UCSD-AML1 (cell line): ENCODE data around the gene SLC38A11.
"Not testable (repeated sequence)": the region's sequence is repeated elsewhere in the genome, so short reads cannot be mapped to it uniquely, and the experiment has no call there.

ENCODE experiments used
- DNase-seq: peaks from one replicate; lab custom pipeline; 2025; ENCODE audit not compliant: unreplicated experiment; lab: John Stamatoyannopoulos, UW

SLC38A11 gene

DNA sequence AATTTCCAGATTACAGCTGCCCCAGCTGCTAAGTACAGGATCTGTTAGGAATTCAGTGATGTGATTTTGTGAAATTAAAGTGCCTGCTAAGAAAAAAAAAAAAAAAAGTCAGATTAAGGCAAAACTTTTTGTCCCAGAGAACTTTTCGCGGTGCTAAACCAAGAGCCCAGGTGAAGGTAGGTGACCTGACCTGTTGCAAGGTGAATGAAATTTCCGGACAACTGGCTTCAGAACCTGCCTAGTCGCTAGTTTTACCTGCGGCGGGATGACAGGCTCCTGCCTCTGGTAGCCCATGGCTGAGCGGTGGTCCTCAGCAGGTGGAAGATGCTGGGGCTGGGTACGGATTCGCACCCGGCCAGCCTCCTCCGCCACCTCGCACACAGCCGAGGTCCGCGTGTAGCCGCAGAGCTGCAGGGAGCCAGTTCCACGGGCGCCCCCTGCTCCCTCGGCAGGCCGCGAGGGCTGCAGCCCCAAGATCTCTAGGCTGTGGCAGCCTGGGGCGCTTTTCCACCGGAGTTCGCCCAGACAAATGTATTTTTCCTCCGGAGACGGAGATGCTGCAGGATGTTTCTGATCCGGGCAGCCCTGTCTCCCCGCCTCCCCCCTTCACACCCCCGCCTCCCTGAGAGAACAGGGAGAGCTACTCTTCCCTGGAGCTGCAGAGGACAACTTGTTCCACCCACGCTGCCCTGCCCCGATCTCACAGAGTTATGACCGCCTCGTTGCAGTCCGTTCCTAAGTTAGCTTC lies at the start of gene SLC38A11:
SLC38A11 (minus strand) TSS at position 572 of the 748 bp plus-strand sequence; CDS start at position 294, 278 bp downstream.
- DNase-seq = no peak

DNA sequence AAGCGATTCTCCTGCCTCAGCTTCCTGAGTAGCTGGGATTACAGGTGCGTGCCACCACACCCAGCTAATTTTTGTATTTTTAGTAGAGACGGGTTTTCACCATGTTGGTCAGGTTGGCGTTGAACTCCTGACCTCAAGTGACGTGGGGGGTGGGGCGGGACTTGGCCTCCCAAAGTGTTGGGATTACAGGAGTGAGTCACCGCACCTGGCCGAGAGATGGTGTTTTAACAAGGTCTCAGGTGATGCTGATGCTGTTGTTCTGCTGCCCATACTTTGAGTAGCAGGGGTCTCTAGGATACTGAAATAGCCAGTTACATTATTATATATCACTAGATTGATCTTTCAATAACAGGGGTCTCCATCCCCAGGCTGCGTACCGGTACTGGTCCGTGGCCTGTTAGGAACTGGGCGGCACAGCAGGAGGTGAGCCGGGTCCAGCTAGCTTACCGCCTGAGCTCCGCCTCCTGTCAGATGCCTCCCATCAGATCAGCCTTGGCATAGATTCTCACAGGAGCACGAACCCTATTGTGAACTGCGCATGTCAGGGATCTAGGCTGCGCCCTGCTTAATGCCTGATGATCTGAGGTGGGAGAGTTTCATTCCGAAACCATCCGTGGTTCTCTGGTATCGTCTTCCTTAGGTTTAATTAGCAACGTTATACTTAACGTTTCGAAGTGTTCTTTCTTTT lies 48.3 kb upstream of the SLC38A11 start:
- no peak for DNase-seq

- no peak for DNase-seq
Observed at GRCh38 chr2:165002638-165003037, 47.3 kb upstream of the SLC38A11 start.

- not testable (repeated sequence) for DNase-seq
Observed at GRCh38 chr2:164994664-164995299, 39.5 kb upstream of the SLC38A11 start.

- DNase-seq = no peak
Observed at GRCh38 chr2:164993287-164994016, 38.1 kb upstream of the SLC38A11 start.

- DNase-seq = peak; percentile 5
Observed at GRCh38 chr2:164992818-164993217, 37.5 kb upstream of the SLC38A11 start.

DNA sequence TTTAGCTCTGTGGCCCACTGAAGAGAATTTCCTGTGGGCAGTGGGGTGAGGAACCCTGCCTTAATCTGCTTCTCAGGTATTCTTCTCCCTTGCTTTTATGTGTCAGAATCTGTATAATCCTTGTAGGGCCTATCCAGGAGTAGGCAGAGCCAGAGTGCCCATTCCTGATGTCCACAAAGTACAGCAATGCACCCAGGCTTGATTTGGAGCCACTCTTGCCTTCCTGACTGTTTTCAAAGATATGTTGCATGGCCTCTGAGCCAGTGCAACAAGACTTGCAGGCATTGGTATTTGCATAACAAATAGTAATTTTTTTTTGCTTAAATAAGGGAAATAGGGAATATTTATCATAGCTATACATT lies 36.7 kb upstream of the SLC38A11 start:
- DNase-seq = not testable (repeated sequence)

- peak; percentile 14 for DNase-seq
Observed at GRCh38 chr2:164991361-164992092, 36.2 kb upstream of the SLC38A11 start.

DNA sequence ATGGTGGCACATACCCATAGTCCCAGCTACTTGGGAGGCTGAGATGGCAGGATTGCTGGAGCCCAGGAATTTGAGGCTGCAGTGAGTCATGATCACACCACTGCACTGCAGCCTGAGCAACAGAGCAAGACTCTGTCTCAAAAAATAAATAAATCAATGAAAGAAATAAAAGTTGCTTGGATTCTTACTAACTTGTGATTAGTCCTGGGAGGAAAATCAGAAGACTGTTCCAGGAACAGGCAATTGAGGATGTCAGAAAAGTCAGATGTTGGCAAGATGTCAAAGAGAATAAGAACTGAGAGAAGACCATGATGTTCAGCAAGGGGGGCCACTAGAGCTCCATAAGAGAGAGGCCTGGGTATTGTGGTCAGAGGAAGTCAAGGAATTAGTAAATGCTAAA lies 35.6 kb upstream of the SLC38A11 start:
- DNase-seq = not testable (repeated sequence)

GRCh38 chr2:164988805-164989204 lies 33.5 kb upstream of the SLC38A11 start:
- DNase-seq = not testable (repeated sequence)

DNA sequence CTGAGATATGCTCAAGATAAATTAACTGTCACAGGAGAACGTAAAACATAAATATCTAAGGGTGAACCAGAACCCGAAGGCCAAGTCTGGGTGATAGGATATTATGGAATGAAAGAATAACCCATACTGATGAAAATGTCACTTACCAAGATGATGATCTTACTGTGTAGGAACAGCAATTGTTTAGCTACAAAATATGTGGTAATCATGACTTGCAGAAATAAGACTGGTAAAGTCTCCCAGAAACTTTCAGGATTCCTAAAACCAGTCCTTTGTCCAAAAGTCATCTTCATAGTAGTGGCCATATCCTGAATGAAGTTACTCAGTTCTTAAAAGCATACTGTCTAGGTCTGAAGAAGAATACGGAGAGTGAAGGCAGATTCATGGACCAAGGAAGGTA lies 30.7 kb upstream of the SLC38A11 start:
- DNase-seq = not testable (repeated sequence)

DNA sequence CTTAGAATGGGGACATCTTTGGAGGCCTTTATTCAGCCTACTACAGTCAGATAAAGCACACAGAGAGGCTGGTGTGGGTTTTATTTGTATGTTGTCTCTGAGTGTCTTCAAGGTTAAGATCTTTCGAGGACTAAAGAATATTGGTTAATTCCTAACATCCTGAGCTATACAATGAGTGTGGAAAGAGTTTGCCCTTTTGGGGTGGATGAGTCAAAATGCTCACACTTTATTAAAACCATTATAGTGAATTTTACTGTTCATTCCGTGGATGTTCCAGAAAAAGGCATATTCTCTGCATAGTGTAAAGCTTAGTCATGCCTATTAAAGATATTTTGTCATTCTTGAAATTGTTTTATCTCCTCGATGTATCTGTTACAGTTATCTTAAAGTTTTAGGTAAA lies 29.1 kb upstream of the SLC38A11 start:
- DNase-seq = no peak

DNA sequence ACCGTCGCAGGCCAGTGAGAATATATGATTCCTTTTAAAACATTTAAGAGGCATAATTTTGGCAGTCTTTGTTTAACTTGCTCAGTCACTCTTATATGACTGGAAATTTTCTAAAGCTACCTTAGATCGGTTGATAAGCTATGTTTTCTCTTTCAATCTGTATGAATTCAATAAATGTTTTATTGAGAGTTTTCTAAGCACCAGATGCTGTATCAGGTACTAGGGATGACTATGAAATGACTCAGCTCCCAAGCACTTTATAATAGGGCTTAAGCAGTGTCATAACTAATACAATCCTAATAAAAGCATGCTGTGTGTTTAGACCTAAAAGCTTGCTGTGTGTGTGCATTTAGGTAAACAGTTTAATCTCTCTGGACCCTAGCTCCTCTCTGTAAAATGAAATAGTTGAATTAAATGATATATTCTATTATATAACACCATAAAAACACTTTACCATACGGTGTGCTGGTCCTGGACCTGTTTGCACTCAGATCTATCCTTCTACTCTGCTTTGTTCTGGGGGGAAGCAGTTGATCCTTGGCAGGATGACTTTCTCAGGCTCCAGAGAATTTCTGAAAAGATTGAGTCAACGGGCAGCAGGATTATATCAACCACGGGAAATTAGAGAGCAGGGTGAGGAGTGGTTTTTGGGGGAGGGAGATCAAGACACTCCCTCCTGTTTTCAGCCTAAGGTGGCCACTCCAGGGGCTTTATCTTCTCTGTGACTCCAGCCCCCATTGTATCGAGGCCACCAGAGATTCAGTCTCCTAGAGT lies 26.1 kb upstream of the SLC38A11 start:
- DNase-seq = no peak

GRCh38 chr2:164980688-164981087 lies 25.4 kb upstream of the SLC38A11 start:
- DNase-seq = not testable (repeated sequence)

GRCh38 chr2:164979113-164979512 lies 23.8 kb upstream of the SLC38A11 start:
- DNase-seq = peak; percentile 6

GRCh38 chr2:164976875-164977470 lies 21.6 kb upstream of the SLC38A11 start:
- DNase-seq = not testable (repeated sequence)

GRCh38 chr2:164976301-164976700 lies 21.0 kb upstream of the SLC38A11 start:
- DNase-seq = no peak

DNA sequence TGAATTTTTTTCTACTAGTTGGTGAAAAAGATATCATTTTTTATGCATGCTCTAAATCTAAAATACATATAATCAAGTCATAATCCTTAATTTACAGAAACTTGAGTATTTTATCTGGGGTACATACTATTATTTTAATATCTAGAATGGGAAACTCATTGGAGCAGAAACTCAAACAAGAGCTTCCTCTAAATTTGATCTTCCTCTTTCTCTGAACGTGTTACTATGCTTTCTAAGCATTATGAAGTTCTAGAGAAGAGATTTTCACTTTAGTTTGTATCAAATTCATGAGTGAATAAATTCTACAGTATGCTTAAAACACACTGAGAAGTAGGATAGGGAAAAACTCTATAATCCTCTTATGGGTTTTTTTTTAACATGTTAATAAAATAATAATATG lies 20.6 kb upstream of the SLC38A11 start:
- DNase-seq = no peak

GRCh38 chr2:164974221-164974620 lies 18.9 kb upstream of the SLC38A11 start:
- no peak for DNase-seq
